Measurements from ENCODE around the gene ERBB4. TPM values are rescaled to one million over a fixed set of nuclear protein-coding genes. Genes with fewer than 3 reads are reported as not detected.

The ERBB4 gene
- total and polyA plus RNA-seq, 2 of the 8 experiments (the other 6 are each of a cell fraction or from before 2014, with no cell fraction given), result 0.34 to 1.3 TPM

DNA sequence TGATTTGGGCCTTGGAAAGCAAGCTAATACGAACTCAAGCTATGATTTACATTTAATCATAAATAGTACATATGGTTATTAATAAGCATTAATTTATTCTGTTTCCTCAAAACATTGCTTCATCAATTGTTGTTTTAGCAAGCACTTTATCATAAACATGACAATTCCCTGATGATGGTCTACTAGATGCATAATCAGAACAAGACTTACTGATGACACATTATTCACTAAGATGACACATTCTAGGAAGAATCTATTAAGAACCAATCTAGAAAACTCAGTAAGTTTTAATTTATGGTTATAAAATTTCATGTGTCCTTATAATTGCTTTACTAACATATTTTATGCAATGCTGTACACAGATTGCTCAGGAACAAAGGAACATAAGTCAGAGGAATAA lies 815.2 kb downstream of the ERBB4 start:
- no peaks in the 10 kb centered on the region for H3K9me3 ChIP-seq (ENCODE audit: insufficient read depth in 2 of 2, low read depth in 1 of 2, low read length in 1 of 2)
- H3K4me3 ChIP-seq (ENCODE audit: extremely low read depth in 1 of 4, insufficient read depth in 2 of 4, low read depth in 3 of 4, low read length in 4 of 4), result no peak overlapping the region
- FAIRE-seq (no peak), DNase-seq (ENCODE audit: low read depth in 1 of 2, low spot score in 2 of 2) (no peak)
- H2AFZ ChIP-seq (ENCODE audit: low read length), result no peak overlapping the region
- TF ChIP-seq, protein P1, sequence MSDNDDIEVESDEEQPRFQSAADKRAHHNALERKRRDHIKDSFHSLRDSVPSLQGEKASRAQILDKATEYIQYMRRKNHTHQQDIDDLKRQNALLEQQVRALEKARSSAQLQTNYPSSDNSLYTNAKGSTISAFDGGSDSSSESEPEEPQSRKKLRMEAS (IDR thresholded peaks at IDR 0.05), result no peak
- TF ChIP-seq YY1 (IDR thresholded peaks at IDR 0.05; ENCODE audit: low read depth, low read length), result no peak
- no peak for TF ChIP-seq RXRA (IDR thresholded peaks at IDR 0.05; ENCODE audit: insufficient read depth, low read depth, low read length)
- no peak for TF ChIP-seq GTF2F1 (IDR thresholded peaks at IDR 0.05; ENCODE audit: borderline replicate concordance, low read depth, low read length)
- TF ChIP-seq MAFK (IDR thresholded peaks at IDR 0.05; ENCODE audit: low read depth, low read length), result no peak
- no peak for TF ChIP-seq CEBPB (IDR thresholded peaks at IDR 0.05; ENCODE audit: low read depth, low read length)
- no peak for TF ChIP-seq CHD2 (IDR thresholded peaks at IDR 0.05; ENCODE audit: low read length)
- H3K9ac ChIP-seq (replicated peaks in 1 of 4; ENCODE audit: extremely low read depth in 1 of 4, low read depth in 3 of 4, low read length in 3 of 4), result no peak overlapping the region
- H2BK5ac ChIP-seq (ENCODE audit: low read depth, low read length), result no peak overlapping the region
- H3K14ac ChIP-seq (ENCODE audit: insufficient read length), result no peak overlapping the region
- H3K4me2 ChIP-seq (ENCODE audit: insufficient read depth in 1 of 2, low read depth in 2 of 2, low read length in 2 of 2), result no peak overlapping the region
- no peak overlapping the region for H2BK12ac ChIP-seq (ENCODE audit: low read depth, low read length)
- H3K56ac ChIP-seq (replicated peaks; ENCODE audit: insufficient read length, low read depth, low read length), result no peak overlapping the region
- H3K36me3 ChIP-seq (ENCODE audit: control insufficient read depth in 2 of 4, insufficient read depth in 4 of 4, low read length in 3 of 4), result no peaks in the 10 kb centered on the region
- no peak overlapping the region for H3K23ac ChIP-seq (ENCODE audit: insufficient read length)
- H3K79me1 ChIP-seq (ENCODE audit: low read depth, low read length), result no peaks in the 10 kb centered on the region
- H4K5ac ChIP-seq (ENCODE audit: insufficient read length, low read depth, low read length), result no peak overlapping the region
- H4K8ac ChIP-seq (ENCODE audit: extremely low read depth, insufficient read depth, low read length), result no peak overlapping the region
- H3K4ac ChIP-seq (replicated peaks; ENCODE audit: insufficient read length, low read depth, low read length), result no peak overlapping the region
- no peaks in the 10 kb centered on the region for H3K79me2 ChIP-seq (ENCODE audit: control insufficient read depth in 1 of 2, insufficient read depth in 2 of 2, low read length in 2 of 2)
- H3K18ac ChIP-seq (ENCODE audit: extremely low read depth, low read length), result no peak overlapping the region
- H4K91ac ChIP-seq (replicated peaks; ENCODE audit: insufficient read length, low read length), result no peak overlapping the region
- no peak overlapping the region for H2AK5ac ChIP-seq (ENCODE audit: low read depth, low read length)
- ChIA-PET POLR2A (ENCODE audit: partially characterized antibody) (no interaction called here), CTCF (ENCODE audit: partially characterized antibody) (interaction anchor here (1.0 to 1.7 kb wide), 2 partner anchors 21 to 264 kb away, joined by 3 read pairs; no protein-coding TSS in a partner anchor)
- no peak overlapping the region for H2BK20ac ChIP-seq (ENCODE audit: low read length)
- no peak overlapping the region for H3K27ac ChIP-seq (ENCODE audit: low read depth, low read length)
- 77% methylated on average over 1 of the region's 1 CpG; no CpG with 5 or more reads in 1 of the 2 experiments for WGBS, 2 experiments (ENCODE audit: extremely low coverage in 1 of 2, insufficient coverage in 1 of 2, insufficient read length in 1 of 2, insufficient replicate concordance in 2 of 2, low coverage in 1 of 2, low lambda C conversion rate in 2 of 2, missing lambda C conversion rate in 1 of 2)
- H3K23me2 ChIP-seq (ENCODE audit: low read depth, low read length), result no peaks in the 10 kb centered on the region
- H2BK15ac ChIP-seq (ENCODE audit: low read length), result no peak overlapping the region
- no peak overlapping the region for H2BK120ac ChIP-seq (replicated peaks; ENCODE audit: low read depth, low read length)
- H3K4me1 ChIP-seq (replicated peaks in 1 of 4; ENCODE audit: control insufficient read depth in 3 of 4, insufficient read depth in 4 of 4, low read length in 3 of 4), result no peaks in the 10 kb centered on the region
- no peaks in the 10 kb centered on the region for H3K27me3 ChIP-seq (replicated peaks in 1 of 4; ENCODE audit: control insufficient read depth in 3 of 4, extremely low read depth in 1 of 4, insufficient read depth in 3 of 4, low read length in 3 of 4)
- no peaks in the 10 kb centered on the region for H4K20me1 ChIP-seq (replicated peaks in 1 of 2; ENCODE audit: control insufficient read depth in 1 of 2, insufficient read depth in 2 of 2, low read length in 2 of 2)
